ENCODE data around the gene TBC1D8. TPM values are rescaled to one million over a fixed set of nuclear protein-coding genes. Genes with fewer than 3 reads are reported as not detected.

Gene TBC1D8
- total RNA-seq, 4 donors from 2014 or later, result 19.5 to 46.9 (median 24.8) TPM

GRCh38 chr2:101153787-101154186, 2.6 kb upstream of the TBC1D8 start:
- WGBS, 2 donors, result 59 to 86% methylated on average over 3 to 7 of the region's 7 CpGs
- TF ChIP-seq POLR2A (IDR thresholded peaks at IDR 0.05) (no peak), CTCF (IDR thresholded peaks at IDR 0.05) (no peak)
- Histone ChIP-seq H3K27me3 (no peaks in the 10 kb centered on the region), H3K9me3 (no peaks in the 10 kb centered on the region), H3K27ac (no peak overlapping the region), H3K36me3 (no peaks in the 10 kb centered on the region), H3K4me3 (no peak overlapping the region), H3K4me1 (peaks cover 14 to 36% (median 23%) of the 10 kb centered on the region in 3 donors)
- no peak for DNase-seq
- intact Hi-C loops (cut with DNase I), result loop anchor here (2.0 to 10.0 kb wide), 3 partner anchors 51 to 143 kb away; no protein-coding TSS in a partner anchor

GRCh38 chr2:101153077-101153707, 2.0 kb upstream of the TBC1D8 start:
- TF ChIP-seq POLR2A (IDR thresholded peaks at IDR 0.05) (no peak), CTCF (IDR thresholded peaks at IDR 0.05) (no peak)
- WGBS, 2 donors, result 70 to 81% methylated on average over 8 to 9 of the region's 9 CpGs
- Histone ChIP-seq H3K4me1 (peaks cover 14 to 42% (median 28%) of the 10 kb centered on the region in 3 donors), H3K27me3 (no peaks in the 10 kb centered on the region), H3K4me3 (no peak overlapping the region), H3K9me3 (no peaks in the 10 kb centered on the region), H3K36me3 (no peaks in the 10 kb centered on the region), H3K27ac (peak overlapping the region in 1 of 4 donors; percentile 88)
- DNase-seq, result no peak
- intact Hi-C loops (cut with DNase I), result loop anchor here (2.0 to 10.0 kb wide), 3 partner anchors 52 to 142 kb away; no protein-coding TSS in a partner anchor

- WGBS, 2 donors, result 11 to 13% methylated on average over 16 to 21 of the region's 21 CpGs
- H3K27ac ChIP-seq, result peak overlapping the region; percentile 88 to 92 (median 90)
- DNase-seq, result no peak
- H3K36me3 ChIP-seq, result no peaks in the 10 kb centered on the region
- peak overlapping the region; percentile 70 to 93 (median 88) for H3K4me3 ChIP-seq
- H3K9me3 ChIP-seq, result no peaks in the 10 kb centered on the region
- intact Hi-C loops (cut with DNase I), result loop anchor here (2.0 to 10.0 kb wide), 3 partner anchors 52 to 142 kb away; no protein-coding TSS in a partner anchor
- TF ChIP-seq POLR2A (IDR thresholded peaks at IDR 0.05) (no peak), CTCF (IDR thresholded peaks at IDR 0.05) (peak in 5 of 6 experiments; percentile 67 to 81 (median 79))
- H3K4me1 ChIP-seq, result peaks cover 14 to 50% (median 35%) of the 10 kb centered on the region in 3 donors
- H3K27me3 ChIP-seq, result no peaks in the 10 kb centered on the region
Observed at GRCh38 chr2:101152272-101153076, 1.3 kb upstream of the TBC1D8 start.

DNA sequence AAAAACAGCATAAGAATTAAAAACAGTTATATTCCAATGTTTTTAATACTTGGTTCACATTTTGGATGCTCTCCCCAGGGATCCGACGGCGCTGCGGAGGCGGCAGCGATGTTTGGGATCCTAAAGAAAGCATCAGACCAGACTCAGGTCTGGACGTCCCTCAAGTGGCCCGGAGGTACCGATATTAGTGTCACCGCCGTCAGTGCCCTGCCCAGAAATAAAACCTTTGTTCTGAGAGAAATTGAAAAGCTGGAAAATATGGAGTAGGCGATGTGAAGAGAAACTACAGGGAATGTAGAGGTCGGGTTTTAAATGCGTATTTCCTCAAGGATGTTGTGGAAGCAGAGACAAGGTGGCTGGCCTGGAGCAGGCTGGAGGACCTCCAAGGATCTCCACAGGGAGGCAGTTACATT, 683 bp upstream of the TBC1D8 start:
- no peaks in the 10 kb centered on the region for H3K9me3 ChIP-seq
- DNase-seq, result no peak
- TF ChIP-seq POLR2A (IDR thresholded peaks at IDR 0.05) (no peak), CTCF (IDR thresholded peaks at IDR 0.05) (peak in 1 of 6 experiments; percentile 7)
- intact Hi-C loops (cut with DNase I), result loop anchor here (2.0 to 10.0 kb wide), 3 partner anchors 53 to 141 kb away; no protein-coding TSS in a partner anchor
- WGBS, 2 donors, result 3% methylated on average over 14 of the region's 14 CpGs
- peak overlapping the region; percentile 70 to 93 (median 88) for H3K4me3 ChIP-seq
- H3K4me1 ChIP-seq, result peaks cover 14 to 52% (median 37%) of the 10 kb centered on the region in 3 donors
- H3K27me3 ChIP-seq, result no peaks in the 10 kb centered on the region
- H3K36me3 ChIP-seq, result no peaks in the 10 kb centered on the region
- peak overlapping the region; percentile 88 to 92 (median 90) for H3K27ac ChIP-seq

Data from esophagus squamous epithelium (tissue), 5 donors.